Loucy (cell line): ENCODE results near the gene CSTPP1.

Source experiments
- H2AFZ ChIP-seq: fragments of 200-600 bp; sonication (generic); 2 replicates; pipeline ENCODE4 v1.6.0; 2016; ENCODE audit warnings: antibody characterized with exemption, mild to moderate bottlenecking, low read length, moderate library complexity
- H3F3A ChIP-seq: fragments of 200-600 bp; 2 replicates; pipeline ENCODE4 v1.6.0; 2016; ENCODE audit warnings: antibody characterized with exemption, low read depth, mild to moderate bottlenecking
- H3K27me3 ChIP-seq: fragments of 200-600 bp; sonication (generic); 2 replicates; pipeline ENCODE4 v1.6.1; 2014; ENCODE audit warnings: low read length, mild to moderate bottlenecking; ENCODE audit not compliant: insufficient read depth, poor library complexity, severe bottlenecking
- H3K36me3 ChIP-seq: fragments of 200-600 bp; sonication (generic); 2 replicates; pipeline ENCODE4 v1.6.1; 2016; ENCODE audit warnings: low read length; ENCODE audit not compliant: insufficient read depth
- H3K4me1 ChIP-seq: fragments of 200-600 bp; sonication (generic); 2 replicates; pipeline ENCODE4 v1.5.1; 2014; ENCODE audit warnings: low read length, mild to moderate bottlenecking; ENCODE audit not compliant: insufficient read depth, poor library complexity, severe bottlenecking
- H3K4me2 ChIP-seq: fragments of 200-600 bp; sonication (generic); 2 replicates; pipeline ENCODE4 v1.6.0; 2014; ENCODE audit warnings: antibody characterized with exemption, low read length, low read depth, mild to moderate bottlenecking; ENCODE audit not compliant: poor library complexity, severe bottlenecking
- H3K4me3 ChIP-seq: fragments of 200-600 bp; sonication (generic); 2 replicates; pipeline ENCODE4 v1.5.1; 2014; ENCODE audit warnings: low read length, mild to moderate bottlenecking, mixed read lengths; ENCODE audit not compliant: poor library complexity, severe bottlenecking
- H3K79me2 ChIP-seq: fragments of 200-600 bp; sonication (generic); 2 replicates; pipeline ENCODE4 v1.6.1; 2014; ENCODE audit warnings: low read length; ENCODE audit not compliant: insufficient read depth
- H3K9ac ChIP-seq: fragments of 200-600 bp; sonication (generic); 2 replicates; pipeline ENCODE4 v1.6.0; 2014; ENCODE audit warnings: mild to moderate bottlenecking, low read depth, low read length, moderate library complexity; ENCODE audit not compliant: poor library complexity, severe bottlenecking
- H3K9me2 ChIP-seq: fragments of 200-600 bp; sonication (generic); replicated peaks from 2 replicates; pipeline ENCODE4 v1.6.1; 2016; ENCODE audit warnings: low read depth, low read length, mixed read lengths
- H3K9me3 ChIP-seq: fragments of 200-600 bp; sonication (generic); 2 replicates; pipeline ENCODE4 v1.6.1; 2014; ENCODE audit warnings: mild to moderate bottlenecking, antibody characterized with exemption, low read length, low read depth; ENCODE audit not compliant: insufficient read depth
- H4K20me1 ChIP-seq: fragments of 200-600 bp; sonication (generic); 2 replicates; pipeline ENCODE4 v1.6.0; 2014; ENCODE audit warnings: antibody characterized with exemption, low read length, mild to moderate bottlenecking; ENCODE audit not compliant: insufficient read depth, poor library complexity, severe bottlenecking
- EZH2phosphoT487 ChIP-seq: fragments of 200-600 bp; IDR thresholded peaks from 2 replicates; pipeline ENCODE4 v1.6.1; 2018; ENCODE audit warnings: antibody characterized with exemption, mild to moderate bottlenecking, moderate library complexity, borderline replicate concordance
- TF ChIP-seq, protein P1 (sequence below): fragments of 200-600 bp; sonication (generic); conservative IDR thresholded peaks from 2 replicates; pipeline ENCODE4 v1.5.1; 2014; ENCODE audit warnings: mild to moderate bottlenecking, antibody characterized with exemption, low read length

Gene CSTPP1

GRCh38 chr11:46976182-46976854 lies 39.8 kb downstream of the CSTPP1 start:
- Histone ChIP-seq H3K79me2 (no peaks in the 10 kb centered on the region), H3F3A (no peaks in the 10 kb centered on the region), H3K27me3 (no peaks in the 10 kb centered on the region), H4K20me1 (no peaks in the 10 kb centered on the region), H3K9ac (no peak overlapping the region), H3K4me3 (no peak overlapping the region), H3K4me1 (peaks cover 31% of the 10 kb centered on the region), H3K9me2 (no peaks in the 10 kb centered on the region), H3K9me3 (no peaks in the 10 kb centered on the region), H2AFZ (no peak overlapping the region), H3K4me2 (no peak overlapping the region), H3K36me3 (no peaks in the 10 kb centered on the region)
- TF ChIP-seq, protein P1, sequence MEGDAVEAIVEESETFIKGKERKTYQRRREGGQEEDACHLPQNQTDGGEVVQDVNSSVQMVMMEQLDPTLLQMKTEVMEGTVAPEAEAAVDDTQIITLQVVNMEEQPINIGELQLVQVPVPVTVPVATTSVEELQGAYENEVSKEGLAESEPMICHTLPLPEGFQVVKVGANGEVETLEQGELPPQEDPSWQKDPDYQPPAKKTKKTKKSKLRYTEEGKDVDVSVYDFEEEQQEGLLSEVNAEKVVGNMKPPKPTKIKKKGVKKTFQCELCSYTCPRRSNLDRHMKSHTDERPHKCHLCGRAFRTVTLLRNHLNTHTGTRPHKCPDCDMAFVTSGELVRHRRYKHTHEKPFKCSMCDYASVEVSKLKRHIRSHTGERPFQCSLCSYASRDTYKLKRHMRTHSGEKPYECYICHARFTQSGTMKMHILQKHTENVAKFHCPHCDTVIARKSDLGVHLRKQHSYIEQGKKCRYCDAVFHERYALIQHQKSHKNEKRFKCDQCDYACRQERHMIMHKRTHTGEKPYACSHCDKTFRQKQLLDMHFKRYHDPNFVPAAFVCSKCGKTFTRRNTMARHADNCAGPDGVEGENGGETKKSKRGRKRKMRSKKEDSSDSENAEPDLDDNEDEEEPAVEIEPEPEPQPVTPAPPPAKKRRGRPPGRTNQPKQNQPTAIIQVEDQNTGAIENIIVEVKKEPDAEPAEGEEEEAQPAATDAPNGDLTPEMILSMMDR, result no peak
- TF ChIP-seq EZH2phosphoT487, result no peak

- H3K4me2 ChIP-seq, result peak overlapping the region; percentile 18
- H3K4me3 ChIP-seq, result no peak overlapping the region
- no peaks in the 10 kb centered on the region for H3K36me3 ChIP-seq
- H2AFZ ChIP-seq, result no peak overlapping the region
- no peak overlapping the region for H3K9ac ChIP-seq
- H3K4me1 ChIP-seq, result peaks cover 35% of the 10 kb centered on the region
- no peaks in the 10 kb centered on the region for H3K9me3 ChIP-seq
- TF ChIP-seq, protein P1, result no peak
- TF ChIP-seq EZH2phosphoT487, result no peak
- H3K79me2 ChIP-seq, result no peaks in the 10 kb centered on the region
- H4K20me1 ChIP-seq, result no peaks in the 10 kb centered on the region
- H3K9me2 ChIP-seq, result no peaks in the 10 kb centered on the region
- H3F3A ChIP-seq, result no peaks in the 10 kb centered on the region
- no peaks in the 10 kb centered on the region for H3K27me3 ChIP-seq
Measured at GRCh38 chr11:46977038-46977813, 40.7 kb downstream of the CSTPP1 start.

GRCh38 chr11:46978005-46978491 lies 41.5 kb downstream of the CSTPP1 start:
- no peak overlapping the region for H3K4me3 ChIP-seq
- H3K4me2 ChIP-seq, result peak overlapping the region; percentile 18
- H2AFZ ChIP-seq, result no peak overlapping the region
- no peaks in the 10 kb centered on the region for H3K9me2 ChIP-seq
- H4K20me1 ChIP-seq, result no peaks in the 10 kb centered on the region
- TF ChIP-seq EZH2phosphoT487, result no peak
- TF ChIP-seq, protein P1, result no peak
- H3K36me3 ChIP-seq, result no peaks in the 10 kb centered on the region
- H3K27me3 ChIP-seq, result no peaks in the 10 kb centered on the region
- no peaks in the 10 kb centered on the region for H3K79me2 ChIP-seq
- H3K4me1 ChIP-seq, result peaks cover 36% of the 10 kb centered on the region
- H3F3A ChIP-seq, result no peaks in the 10 kb centered on the region
- H3K9ac ChIP-seq, result no peak overlapping the region
- no peaks in the 10 kb centered on the region for H3K9me3 ChIP-seq
